HG03378 (cell line): ENCODE results near the gene FAM169A.
"Not testable (repeated sequence)": the region's sequence is repeated elsewhere in the genome, so short reads cannot be mapped to it uniquely, and the experiment has no call there.

Experiments used
- ATAC-seq: cut with Tn5 transposase; IDR thresholded peaks from one replicate; pipeline ENCODE4 v1.9.1; 2021; ENCODE audit warnings: mild to moderate bottlenecking, moderate library complexity; ENCODE audit not compliant: unreplicated experiment

FAM169A gene

DNA sequence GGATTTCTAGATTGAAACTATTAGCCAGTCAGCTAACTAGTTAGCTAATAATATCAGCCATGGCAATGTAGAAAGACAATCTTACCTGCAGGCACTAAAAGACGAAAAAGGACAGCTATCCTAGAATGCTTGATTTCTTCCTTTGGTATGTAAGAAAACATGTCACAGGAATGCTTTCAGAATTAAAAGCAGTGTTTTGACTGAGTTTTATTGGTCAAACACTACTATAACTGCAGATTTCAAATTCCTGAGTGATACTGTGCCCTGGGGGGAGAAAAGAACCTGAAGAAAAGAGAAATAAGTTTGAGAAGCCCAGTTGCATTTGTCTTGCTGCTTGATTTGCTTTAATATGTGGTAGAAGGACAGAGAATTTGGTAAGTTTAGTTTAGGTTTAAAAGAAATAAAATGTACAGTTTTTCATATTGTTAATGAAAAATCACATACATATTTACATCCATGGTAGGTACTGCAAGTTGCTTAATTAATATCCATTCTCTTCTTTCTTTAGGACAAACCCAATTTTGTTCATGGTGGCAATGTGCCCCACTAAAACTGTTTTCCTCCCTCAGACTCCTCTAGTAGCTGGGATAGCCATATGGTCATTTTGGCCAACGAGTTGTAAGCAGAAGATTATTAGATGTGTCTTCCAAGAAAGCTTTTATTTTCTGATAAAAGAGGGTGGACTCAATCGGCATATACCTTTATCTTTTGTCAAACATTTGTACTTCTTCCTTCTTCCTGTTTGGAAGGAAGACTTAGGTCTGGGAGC, 4.3 kb upstream of the FAM169A start:
- no peak for ATAC-seq

DNA sequence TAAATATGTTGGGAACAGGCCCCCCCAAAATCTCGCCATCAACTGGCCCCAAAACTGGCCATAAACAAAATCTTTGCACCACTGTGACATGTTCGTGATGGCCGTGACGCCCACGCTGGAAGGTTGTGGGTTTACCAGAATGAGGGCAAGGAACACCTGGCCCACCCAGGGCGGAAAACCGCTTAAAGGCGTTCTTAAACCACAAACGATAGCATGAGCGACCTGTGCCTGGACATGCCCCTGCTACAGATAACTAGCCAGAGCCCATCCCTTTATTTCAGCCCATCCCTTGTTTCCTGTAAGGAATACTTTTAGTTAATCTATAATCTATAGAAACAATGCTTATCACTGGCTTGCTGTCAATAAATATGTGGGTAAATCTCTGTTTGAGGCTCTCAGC, 3.2 kb upstream of the FAM169A start:
- ATAC-seq, result not testable (repeated sequence)

DNA sequence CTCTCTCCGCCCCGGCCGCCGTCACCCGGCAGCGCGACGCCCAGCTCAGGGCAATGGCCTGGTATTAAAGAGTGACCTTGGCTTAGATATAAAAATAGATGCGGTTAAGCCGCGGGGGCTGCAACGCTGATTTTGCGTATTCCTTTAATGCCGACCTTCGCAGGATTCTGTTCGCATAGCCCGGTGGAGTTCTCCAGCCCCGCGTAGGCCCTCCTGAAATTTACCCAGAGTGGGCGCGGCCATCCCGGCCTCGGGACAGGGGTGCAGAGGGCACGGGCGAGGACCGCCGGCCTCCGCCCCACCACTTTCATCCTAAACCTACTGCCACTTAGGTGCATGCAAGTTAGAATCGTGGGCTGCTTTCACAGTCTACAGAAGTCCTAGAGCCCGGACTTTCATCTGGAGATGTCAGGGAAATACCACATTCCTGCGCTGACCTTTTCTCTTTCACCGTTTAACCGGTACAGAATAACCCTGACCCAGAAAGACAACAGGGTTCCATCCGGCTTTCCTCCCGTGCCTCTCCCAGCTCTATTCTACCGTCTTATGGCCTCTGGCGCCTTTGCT, 492 bp upstream of the FAM169A start:
- ATAC-seq, result no peak

DNA sequence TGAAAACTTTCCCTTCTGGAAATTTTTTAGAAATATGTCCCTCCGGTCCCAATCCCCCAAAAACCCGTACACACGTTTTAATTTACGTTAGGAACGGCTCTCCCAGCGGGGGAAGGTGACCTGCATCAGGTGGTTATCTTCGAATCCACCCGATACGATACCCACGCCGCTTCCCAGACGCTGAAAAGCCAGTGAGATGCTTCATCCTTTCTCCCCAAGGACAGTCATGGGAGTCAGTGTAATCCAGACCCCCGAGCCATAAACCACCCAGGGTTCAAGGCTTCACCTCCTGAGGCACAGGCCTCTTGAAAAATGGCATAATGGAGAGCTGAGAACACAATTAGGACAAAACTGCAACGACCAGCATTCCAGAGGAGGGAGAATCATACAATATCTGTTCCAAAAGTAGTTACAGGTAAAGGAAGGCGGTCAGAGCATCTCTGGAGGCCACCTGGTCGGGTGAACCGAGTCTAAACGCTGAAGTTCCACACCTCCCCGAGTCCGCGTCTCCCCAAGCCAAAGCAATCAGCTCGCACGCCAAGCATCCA, 857 bp downstream of the FAM169A start:
- ATAC-seq, result no peak

DNA sequence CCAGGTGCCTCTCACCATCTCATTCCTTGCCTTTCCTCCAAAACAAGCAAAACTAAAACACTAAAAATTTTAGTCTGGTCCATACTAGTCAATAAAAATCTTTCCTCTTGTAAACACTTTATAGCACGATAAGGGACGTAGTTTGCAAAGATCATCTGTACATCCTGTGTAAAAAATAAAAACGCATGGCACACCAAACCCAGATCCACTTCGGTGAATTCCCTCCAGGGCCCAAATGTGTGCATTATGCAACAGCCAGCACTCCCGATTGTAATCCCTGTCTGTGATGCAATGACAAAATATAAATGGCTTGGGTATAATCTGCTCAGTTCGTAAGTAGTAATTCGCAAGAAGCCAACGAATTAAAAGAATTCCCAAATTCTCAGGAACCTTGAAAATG, 1.4 kb downstream of the FAM169A start:
- no peak for ATAC-seq

DNA sequence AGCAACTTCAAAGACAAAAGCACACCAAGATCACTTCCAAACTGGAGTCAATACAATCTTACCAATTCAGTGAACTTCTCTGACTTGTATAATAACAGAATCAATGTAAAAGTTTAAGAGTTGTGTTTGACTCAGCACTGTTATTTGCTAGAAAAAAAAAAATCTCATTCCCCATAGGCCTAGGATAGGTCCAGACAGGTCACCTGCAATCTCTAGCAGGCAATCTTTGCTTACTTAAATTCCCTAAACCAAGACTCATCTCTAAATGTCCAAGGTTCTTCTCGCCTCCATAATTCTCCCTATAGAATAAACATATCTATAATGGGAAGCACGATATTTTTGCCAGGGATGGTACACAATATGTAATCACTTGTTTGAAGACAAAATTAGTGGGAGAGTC, 2.5 kb downstream of the FAM169A start:
- no peak for ATAC-seq

DNA sequence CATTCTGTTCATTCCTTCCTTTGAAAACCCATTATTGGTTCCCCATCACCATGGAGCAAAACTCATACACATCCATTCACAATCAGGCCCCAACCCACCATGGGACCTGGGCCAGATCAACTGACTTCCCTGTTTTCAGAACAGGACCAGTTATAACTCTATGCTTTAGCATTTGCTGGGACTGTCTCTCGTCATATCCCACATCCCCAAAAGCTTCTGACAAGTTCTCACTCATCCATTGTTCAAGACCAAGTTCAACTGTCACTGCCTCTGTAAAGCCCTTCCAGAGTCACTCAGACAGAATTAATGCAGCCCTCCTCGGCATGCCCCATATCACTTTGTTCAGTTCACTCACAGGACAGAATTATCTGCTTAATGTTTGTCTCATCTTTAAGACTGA, 4.0 kb downstream of the FAM169A start:
- no peak for ATAC-seq

DNA sequence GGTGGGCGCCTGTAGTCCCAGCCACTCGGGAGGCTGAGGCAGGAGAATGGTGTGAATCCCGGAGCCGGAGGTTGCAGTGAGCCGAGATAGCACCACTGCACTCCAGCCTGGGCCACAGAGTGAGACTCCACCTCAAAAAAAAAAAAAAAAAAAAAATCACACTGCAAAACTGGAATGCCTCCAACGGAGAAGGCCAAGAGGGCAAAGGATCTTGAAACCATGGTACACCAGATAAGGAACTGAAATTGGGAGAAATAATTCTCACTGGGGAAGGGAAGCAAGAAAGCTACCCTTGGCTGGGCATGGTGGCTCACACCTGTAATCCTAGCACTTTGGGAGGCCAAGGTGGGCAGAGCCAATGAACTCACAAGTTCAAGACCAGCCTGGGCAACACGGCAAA, 9.2 kb downstream of the FAM169A start:
- ATAC-seq, result not testable (repeated sequence)

DNA sequence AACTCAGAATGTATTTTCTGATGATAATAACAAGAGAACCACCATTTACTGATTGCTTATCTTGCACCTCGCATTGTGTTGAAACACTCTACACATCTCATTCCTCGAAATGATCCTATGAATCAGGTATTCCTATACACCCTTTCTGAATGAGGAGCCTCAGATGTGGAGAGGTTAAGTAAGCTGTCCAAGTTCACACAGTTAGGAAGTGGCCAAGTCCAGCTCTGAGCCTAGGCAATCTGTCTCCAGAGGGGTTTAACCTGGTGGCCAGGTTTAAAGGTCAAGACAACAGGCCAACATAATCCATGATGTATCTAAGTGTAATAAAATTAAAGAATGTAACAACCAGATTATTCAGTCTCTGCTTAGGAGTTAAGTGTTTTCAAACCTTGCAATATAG, 12.9 kb downstream of the FAM169A start:
- ATAC-seq, result no peak

DNA sequence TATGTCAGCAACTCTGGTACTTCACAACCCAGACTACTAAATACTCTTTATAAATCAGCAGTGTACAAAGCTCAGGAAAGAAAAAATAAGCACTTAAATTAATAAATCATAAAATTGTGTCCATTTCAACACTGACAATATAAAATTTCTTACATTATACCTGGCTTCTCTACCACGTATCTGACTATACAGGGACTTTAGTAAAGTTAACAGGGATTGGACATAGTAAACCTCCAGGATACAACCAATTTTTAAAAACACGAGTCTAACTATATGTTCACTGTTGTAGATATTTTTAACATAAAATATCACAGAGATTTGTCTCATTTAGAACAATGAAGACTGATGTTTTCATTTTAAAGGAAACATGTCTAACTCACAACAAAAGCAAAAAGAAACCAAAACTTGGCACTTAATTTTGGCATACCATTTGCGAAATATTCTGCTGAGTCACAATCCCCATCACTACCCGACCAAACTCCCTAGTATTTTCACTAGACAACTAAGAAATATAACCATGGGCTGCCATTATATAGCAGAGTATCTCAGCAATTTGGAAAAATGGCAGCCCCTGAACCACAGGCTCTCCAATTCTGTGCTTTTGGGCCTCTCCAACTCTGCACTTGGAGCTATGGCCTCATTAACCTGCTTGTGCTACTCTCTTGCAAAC, 14.4 kb downstream of the FAM169A start:
- ATAC-seq, result no peak

DNA sequence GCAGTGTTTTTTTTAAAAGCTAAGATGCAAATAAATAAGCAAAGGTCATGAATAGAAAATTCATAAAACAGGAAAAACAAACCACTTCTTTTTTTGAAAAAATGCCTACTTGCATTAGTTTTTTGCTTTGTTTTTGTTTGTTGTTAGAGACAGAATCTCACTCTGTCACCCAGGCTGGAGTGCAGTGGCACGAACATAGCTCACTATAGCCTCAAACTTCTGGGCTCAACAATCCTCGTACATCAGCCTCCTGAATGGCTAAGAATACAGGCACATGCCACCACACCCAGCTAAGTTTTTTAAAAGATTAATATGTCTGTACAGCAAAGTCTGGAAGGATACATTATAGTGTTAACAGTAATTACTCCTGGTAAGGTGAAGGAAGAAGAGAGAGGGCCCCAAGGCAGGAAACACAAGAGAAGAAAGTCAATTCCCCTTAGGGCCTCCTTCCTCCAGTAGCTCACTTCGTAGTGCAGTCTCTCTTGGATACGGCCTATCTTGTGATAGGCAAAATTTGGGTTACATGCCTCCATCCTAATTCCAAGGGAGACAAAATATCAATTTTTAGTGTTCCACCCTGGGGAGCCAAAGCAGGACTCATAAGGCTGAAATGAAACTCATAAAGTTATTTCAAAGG, 15.3 kb downstream of the FAM169A start:
- ATAC-seq, result no peak

DNA sequence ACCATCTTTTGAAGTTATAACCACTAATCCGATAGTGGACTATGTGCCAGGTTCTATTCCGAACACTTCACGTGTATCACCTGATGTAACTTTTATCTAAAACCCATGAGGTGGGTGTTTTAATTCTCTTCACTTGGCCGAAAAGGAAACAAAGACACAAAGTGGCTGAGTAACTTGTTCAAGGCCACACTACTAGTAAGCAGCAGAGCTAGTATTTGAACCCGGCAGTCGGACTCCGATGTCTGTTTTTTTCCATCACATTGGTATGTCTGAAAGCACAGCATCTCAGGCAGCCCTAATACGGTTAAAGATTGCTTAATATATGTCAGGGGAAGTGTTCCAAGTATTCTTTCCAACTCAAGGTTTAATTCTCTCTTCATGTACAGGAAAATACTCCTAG, 16.2 kb downstream of the FAM169A start:
- ATAC-seq, result no peak

DNA sequence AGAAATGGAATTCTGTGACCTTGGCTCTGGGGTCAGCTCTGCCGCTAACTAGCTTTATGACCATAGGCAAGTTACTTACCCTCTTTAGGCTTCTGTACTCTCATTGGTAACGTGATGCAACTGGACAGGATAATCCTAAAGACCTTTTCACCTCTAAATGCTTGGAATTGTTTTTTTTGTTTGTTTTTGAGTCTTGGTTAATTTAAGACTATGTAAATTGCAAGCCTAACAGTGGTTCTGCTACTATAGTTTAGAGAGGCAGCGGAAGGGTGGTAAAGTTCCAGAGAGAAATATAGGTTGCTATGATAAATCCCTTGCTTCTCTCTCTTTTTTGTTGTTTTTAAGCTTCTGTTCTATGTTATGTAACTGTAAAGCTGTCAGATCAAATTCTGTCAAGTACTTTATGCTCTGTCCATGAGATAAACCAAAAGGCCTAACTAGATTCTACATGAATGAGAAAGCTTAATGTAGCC, 17.6 kb downstream of the FAM169A start:
- ATAC-seq, result no peak

DNA sequence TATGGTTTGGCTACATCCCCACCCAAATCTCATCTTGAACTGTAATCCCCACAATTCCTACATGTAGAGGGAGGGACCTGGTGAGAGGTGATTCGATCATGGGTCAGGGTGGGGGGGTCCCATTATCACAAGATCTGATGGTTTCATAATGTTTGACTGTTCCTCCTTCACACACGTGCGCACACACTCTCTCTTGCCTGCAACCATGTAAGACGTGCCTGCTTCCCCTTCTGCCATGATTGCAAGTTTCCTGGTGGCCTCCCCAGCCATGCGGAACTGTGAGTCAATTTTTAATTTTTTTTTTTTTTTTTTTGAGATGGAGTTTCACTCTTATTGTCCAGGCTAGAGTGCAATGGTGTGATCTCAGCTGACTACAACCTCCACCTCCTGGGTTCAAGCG, 27.0 kb downstream of the FAM169A start:
- no peak for ATAC-seq

DNA sequence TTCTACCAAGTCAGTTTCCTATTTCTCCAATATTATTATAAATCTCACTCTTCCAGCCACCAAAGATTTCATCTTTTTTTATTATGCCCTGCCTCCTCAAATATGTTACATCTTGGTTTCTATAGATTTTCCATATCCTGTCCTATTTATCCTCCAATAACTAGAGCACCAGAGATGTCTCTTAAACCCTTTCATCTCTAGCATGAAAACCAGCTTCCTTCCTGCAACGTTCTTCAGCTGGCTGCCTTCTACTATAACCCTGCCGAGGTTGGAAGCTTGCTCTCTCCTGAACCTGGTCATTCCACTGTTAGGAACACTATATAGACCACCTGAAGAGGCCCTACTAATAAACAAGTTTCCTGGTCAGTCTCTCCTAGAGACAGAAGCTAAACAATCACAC, 27.9 kb downstream of the FAM169A start:
- no peak for ATAC-seq

DNA sequence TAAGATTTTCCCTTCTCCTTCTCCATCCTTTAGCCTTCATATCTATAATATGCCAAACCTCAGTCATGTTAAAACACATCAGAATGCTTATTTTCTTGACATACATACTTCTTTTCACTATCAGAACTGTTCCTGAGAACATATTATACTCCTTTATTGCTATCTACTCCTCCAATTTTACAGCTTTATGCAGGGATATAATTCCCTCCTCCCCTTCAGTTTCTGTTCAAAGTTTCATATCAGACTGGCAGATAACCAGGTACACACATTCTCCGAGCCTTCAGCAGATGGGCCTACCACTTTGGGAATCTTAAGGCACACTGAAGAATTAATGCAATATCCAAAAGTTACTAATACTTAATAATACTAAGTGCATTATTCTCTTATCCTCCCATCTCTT, 29.1 kb downstream of the FAM169A start:
- ATAC-seq, result no peak

DNA sequence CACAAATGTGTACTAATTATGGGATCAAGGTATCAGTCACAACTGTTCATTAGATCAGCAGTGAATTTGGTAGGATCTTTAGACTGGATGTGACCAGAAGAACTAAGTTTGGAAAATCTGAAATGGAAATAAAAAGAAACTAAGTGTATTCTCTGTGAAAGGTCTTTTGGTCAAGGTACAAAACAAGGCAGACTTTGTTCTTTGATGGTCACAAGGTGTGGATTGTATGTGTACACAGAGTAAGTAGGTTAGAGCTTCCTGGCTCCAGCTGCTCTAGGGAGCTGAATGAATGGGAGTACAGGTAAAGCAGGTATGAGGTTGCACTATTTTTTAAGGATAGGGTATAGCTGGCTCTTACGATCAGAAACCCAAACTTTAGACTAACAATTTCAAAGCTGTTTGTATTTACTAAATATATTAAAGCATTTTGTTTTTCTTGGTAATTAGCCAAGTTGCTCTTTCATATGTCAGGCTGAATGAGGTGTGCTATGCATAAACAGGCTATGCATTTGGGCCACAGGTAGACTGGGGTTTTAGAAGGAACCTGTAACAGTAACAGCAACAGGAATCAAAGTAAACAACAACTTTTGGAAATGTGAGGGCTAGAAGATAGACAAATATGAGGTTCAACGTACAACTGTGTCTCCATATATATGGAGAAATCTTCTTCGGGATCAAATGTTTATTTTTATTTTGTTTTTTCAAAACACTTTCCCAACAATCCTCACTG, 32.5 kb downstream of the FAM169A start:
- no peak for ATAC-seq

DNA sequence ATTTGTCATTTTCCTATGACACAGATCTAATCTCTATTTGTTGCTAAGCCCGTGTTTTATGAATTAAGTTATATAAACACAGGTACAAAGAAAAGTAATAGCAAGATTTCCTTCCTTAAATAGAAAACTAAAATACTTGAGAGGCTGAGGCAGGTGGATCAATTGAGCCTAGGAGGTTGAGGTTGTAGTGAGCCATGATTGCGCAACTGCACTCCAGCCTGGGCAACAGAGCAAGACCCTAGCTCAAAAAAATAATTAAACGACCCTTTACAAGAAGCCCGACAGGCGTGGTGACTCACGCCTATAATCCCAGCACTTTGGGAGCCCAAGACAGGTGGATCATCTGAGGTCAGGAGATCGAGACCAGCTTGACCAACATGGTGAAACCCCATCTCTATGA, 36.8 kb downstream of the FAM169A start:
- no peak for ATAC-seq

DNA sequence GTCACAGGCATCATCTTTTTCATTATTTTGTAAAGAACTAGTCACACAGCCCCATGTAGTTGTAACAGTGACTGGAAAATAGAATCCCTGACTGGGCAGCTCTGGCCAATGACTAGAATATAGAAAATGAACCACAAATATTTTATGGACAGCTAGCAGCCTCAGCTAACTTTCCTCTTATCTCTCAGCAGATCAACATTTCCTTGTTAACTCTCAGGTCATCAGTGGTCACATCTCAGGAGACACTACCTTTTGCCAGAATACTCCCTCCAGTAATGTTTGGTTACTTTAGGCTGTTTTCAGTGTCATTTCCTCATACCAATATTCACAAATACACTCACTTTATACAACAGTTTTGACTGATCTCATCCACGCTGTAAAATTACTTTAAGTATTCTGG, 43.9 kb downstream of the FAM169A start:
- no peak for ATAC-seq

DNA sequence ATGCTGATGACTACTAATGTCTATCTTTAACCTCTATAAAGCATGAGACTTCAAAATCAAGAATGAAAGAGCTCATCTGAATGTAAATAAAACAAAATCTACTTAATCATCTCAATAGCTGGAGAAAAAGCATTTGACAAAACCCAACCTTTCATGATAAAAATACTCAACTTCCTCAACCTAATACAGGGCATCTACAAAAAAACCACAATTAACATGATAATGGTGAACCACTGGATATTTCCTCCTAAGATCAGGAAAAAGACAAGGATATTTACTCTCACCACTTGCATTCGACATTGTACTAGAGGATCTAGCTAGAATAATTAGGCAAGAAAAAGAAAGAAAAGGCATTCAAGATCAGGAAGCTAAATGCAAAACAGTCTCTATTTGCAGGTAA, 49.3 kb downstream of the FAM169A start:
- ATAC-seq, result no peak

DNA sequence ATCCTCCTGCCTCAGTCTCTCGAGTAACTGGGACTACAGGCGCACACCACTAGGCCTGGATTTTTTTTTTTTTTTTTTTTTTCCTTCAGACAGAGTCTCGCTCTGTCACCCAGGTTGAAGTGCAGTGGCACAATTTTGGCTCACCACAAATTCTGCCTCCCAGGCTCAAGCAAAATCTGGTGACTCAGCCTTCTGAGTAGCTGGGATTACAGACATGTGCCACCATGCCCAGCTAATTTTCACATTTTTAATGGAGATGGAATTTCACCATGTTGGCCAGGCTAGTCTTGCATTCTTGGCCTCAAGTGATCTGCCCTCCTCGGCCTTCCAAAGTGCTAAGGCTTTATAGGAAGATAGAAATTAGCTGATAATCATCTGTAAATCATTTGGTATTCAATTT, 55.3 kb downstream of the FAM169A start:
- no peak for ATAC-seq
